HG03280 (cell line): ENCODE measurements around the gene INHBE.

Source experiments
- ATAC-seq: cut with Tn5 transposase; IDR thresholded peaks from one replicate; pipeline ENCODE4 v1.9.1; 2021; ENCODE audit warnings: mild to moderate bottlenecking, moderate library complexity; ENCODE audit not compliant: unreplicated experiment

The INHBE gene

DNA sequence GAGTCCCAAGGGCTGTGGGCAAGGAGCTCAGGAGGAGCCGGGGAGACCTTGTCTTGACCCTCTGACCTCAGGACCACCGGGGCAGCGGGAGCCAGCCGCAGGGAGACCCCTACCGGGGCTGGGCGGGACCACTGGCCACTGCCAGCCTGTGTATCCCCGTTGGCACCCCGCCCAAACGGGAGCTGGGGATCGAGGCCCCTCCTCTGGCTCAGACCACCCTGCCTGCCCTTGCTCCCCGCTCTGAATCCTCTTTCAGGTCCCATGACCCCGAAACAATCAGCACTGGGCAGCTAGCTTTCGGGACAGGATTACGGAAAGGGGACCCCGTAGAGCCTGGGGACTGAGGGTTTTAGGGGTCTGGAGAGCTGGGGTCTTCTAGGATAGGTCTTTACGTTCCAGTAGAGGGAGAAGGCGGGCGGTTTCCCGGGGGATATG is 5.8 kb downstream of the INHBE start:
- no peak for ATAC-seq

GRCh38 chr12:57461276-57461916 is 6.3 kb downstream of the INHBE start:
- no peak for ATAC-seq

DNA sequence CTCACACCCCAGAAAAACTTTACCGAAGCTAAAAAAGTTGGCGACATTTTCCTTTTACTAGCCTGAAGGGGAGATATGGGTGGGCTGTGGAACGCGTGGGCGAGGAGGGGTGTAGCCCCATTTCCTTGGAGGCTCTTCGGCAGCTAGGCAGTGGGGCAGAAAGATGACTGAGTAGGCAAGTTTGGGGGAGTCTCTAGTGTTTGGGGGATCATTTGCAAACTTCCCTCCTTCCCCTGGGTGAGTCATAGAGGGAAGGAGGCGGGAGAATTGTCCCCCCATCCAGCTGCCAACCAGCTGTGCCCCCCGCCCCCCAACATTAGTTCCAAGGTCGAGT is 6.8 kb downstream of the INHBE start:
- no peak for ATAC-seq

GRCh38 chr12:57462251-57462911 is 7.3 kb downstream of the INHBE start:
- ATAC-seq = peak; percentile 75

DNA sequence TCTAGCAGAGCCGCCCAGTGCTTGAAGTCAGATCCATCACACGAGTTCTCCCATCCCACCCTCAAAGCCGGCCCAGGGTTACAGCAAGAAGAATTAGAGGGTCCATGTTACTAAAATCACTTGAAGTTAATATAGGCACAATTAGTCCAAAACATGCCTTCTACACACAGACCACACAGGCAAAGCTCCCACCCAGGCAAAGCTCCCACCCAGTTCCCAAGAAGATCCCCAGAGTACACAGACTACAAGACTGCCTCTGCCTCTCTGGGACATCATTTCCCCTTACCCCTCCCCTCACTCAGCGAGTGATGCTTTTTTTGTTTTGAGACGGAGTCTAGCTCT is 7.8 kb downstream of the INHBE start:
- ATAC-seq = no peak

DNA sequence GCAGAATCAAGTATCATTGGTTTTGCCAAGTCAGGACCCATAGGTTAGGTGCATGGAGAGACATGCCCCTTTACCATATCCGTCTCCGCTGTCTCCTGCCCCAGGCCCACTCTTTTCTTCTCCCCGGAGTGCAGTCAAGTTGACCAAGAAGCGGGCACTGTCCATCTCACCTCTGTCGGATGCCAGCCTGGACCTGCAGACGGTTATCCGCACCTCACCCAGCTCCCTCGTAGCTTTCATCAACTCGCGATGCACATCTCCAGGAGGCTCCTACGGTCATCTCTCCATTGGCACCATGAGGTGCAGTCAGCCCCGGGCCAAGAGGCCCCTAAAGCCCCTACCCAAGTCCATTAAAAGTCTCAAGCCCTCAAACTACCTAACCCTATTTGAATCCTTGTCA is 9.5 kb downstream of the INHBE start:
- ATAC-seq = no peak

- ATAC-seq = no peak
Measured at GRCh38 chr12:57465030-57465746, 10.1 kb downstream of the INHBE start.

DNA sequence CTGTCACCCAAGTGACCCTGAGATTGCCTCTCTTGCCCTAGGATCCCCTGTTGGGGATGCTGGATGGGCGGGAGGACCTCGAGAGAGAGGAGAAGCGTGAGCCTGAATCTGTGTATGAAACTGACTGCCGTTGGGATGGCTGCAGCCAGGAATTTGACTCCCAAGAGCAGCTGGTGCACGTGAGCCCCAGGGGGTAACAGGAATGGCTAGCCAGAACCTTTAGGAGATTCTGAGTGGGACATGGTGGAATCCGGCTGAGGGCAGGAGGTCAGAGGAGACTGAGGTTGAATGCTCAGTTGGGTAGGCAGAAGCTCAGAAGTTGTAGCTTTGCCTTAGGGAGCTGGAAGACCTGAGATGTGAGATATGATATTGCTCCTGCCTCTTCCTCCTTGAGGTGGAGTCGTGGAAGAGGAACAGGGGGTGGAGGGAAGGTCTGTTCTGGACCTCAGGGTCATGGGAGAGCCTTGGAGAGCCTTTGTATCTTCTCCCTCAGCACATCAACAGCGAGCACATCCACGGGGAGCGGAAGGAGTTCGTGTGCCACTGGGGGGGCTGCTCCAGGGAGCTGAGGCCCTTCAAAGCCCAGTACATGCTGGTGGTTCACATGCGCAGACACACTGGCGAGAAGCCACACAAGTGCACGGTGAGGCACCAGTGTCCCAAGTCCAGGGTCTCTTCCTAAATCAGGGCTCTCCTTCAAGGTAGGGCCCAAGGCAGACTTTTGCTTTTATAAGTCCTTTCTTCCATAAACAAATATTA is 10.8 kb downstream of the INHBE start:
- no peak for ATAC-seq

- ATAC-seq = no peak
Measured at GRCh38 chr12:57467212-57467874, 12.2 kb downstream of the INHBE start.

DNA sequence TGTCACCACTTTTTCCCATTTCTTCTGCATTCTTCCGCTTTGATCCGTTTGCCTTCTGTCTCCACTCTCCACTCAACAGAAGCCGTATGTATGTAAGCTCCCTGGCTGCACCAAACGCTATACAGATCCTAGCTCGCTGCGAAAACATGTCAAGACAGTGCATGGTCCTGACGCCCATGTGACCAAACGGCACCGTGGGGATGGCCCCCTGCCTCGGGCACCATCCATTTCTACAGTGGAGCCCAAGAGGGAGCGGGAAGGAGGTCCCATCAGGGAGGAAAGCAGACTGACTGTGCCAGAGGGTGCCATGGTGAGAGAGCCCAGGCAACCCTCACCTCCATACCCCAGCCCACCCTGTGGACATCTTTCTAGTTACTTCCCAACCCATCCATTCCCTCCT is 12.8 kb downstream of the INHBE start:
- ATAC-seq = no peak

GRCh38 chr12:57469296-57470164 is 14.4 kb downstream of the INHBE start:
- ATAC-seq = no peak

GRCh38 chr12:57470286-57470969 is 15.3 kb downstream of the INHBE start:
- no peak for ATAC-seq

- no peak for ATAC-seq
Measured at GRCh38 chr12:57470970-57471656, 16.0 kb downstream of the INHBE start.

DNA sequence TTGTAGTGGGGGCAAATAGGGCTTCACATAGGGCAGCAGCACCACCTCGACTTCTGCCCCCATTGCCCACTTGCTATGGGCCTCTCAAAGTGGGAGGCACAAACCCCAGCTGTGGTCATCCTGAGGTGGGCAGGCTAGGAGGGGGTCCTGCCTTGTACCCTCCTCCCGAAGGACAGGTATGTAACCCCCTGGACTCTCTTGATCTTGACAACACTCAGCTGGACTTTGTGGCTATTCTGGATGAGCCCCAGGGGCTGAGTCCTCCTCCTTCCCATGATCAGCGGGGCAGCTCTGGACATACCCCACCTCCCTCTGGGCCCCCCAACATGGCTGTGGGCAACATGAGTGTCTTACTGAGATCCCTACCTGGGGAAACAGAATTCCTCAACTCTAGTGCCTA is 16.6 kb downstream of the INHBE start:
- no peak for ATAC-seq

- ATAC-seq = no peak
Measured at GRCh38 chr12:57472391-57472790, 17.3 kb downstream of the INHBE start.

GRCh38 chr12:57473392-57473791 is 18.3 kb downstream of the INHBE start:
- ATAC-seq = no peak

DNA sequence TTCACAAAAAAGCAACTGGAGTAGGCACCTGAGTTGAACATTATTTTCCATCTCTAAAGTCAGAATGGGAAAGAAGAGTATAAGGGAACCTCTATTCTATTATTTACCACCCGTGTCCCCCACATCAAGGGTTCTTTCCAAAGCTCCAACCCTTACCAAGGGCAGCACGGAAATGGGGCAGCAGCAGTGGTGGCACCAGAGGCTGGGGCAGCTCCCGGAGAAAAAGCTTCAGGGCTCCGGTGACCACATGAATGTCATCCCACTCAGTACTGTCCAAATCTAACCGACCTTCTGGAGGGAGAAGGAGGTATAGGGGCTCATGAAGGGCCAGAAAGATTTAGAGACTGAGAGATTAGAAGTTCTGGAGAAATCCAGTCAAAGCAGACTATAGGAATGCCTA is 18.8 kb downstream of the INHBE start:
- ATAC-seq = no peak

DNA sequence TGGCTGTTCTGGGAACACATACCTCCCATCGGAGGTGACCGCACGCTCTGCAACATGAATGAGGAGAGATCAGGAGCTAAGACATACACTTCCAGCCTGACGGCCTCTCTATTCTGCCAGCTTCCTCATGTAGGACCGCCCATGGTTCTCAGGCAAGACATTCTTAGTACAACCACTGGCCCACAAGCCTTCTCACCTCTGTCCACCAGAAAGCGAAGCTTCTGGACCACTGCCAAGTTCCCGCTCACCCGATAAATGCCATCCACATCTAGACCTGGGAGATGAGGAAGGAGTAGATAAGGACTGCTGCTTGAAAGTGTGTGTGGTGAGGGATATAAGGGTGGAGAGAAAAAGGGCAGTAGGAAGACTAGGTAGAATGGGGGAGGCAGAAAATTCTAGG is 19.3 kb downstream of the INHBE start:
- ATAC-seq = no peak

- no peak for ATAC-seq
Measured at GRCh38 chr12:57474862-57475261, 19.8 kb downstream of the INHBE start.
